ENCODE data around the gene RUNX1.

RUNX1 gene

GRCh38 chr21:35072557-35072956 is 23.5 kb upstream of the RUNX1 start:
- peaks cover 2% of the 10 kb centered on the region for H3K9me3 ChIP-seq (ENCODE audit: severe bottlenecking)
- H3K27me3 ChIP-seq (ENCODE audit: insufficient read depth, low read depth, severe bottlenecking) = peaks cover 67% of the 10 kb centered on the region
- TF ChIP-seq CTCF (IDR thresholded peaks at IDR 0.05; ENCODE audit: low read depth, low read length) = no peak
- H3K36me3 ChIP-seq = no peaks in the 10 kb centered on the region
- no peak for DNase-seq
- no peak overlapping the region for H3K4me3 ChIP-seq (ENCODE audit: low read depth, low read length)
- H3K27ac ChIP-seq = no peak overlapping the region

- H3K9me3 ChIP-seq (ENCODE audit: severe bottlenecking) = peaks cover 2% of the 10 kb centered on the region
- TF ChIP-seq CTCF (IDR thresholded peaks at IDR 0.05; ENCODE audit: low read depth, low read length) = no peak
- DNase-seq = no peak
- peaks cover 69% of the 10 kb centered on the region for H3K27me3 ChIP-seq (ENCODE audit: insufficient read depth, low read depth, severe bottlenecking)
- no peaks in the 10 kb centered on the region for H3K36me3 ChIP-seq
- H3K4me3 ChIP-seq (ENCODE audit: low read depth, low read length) = no peak overlapping the region
- no peak overlapping the region for H3K27ac ChIP-seq
These were observed 22.2 kb upstream of the RUNX1 start for GRCh38 chr21:35071347-35071746.

- peaks cover 71% of the 10 kb centered on the region for H3K27me3 ChIP-seq (ENCODE audit: insufficient read depth, low read depth, severe bottlenecking)
- H3K36me3 ChIP-seq = no peaks in the 10 kb centered on the region
- no peak for TF ChIP-seq CTCF (IDR thresholded peaks at IDR 0.05; ENCODE audit: low read depth, low read length)
- no peak overlapping the region for H3K4me3 ChIP-seq (ENCODE audit: low read depth, low read length)
- H3K9me3 ChIP-seq (ENCODE audit: severe bottlenecking) = peaks cover 2% of the 10 kb centered on the region
- H3K27ac ChIP-seq = no peak overlapping the region
- no peak for DNase-seq
These were observed 21.3 kb upstream of the RUNX1 start for GRCh38 chr21:35070436-35070835.

- Histone ChIP-seq H3K27ac (no peak overlapping the region), H3K36me3 (no peaks in the 10 kb centered on the region)
- TF ChIP-seq CTCF (IDR thresholded peaks at IDR 0.05; ENCODE audit: low read depth, low read length) = no peak
These were observed 17.7 kb upstream of the RUNX1 start for GRCh38 chr21:35066824-35067223.

GRCh38 chr21:35063428-35064172 is 14.5 kb upstream of the RUNX1 start:
- TF ChIP-seq CTCF (IDR thresholded peaks at IDR 0.05; ENCODE audit: low read depth, low read length) = no peak

More at GRCh38 chr21:35066824-35067223, 17.7 kb upstream of the RUNX1 start:
- no peak overlapping the region for H3K4me3 ChIP-seq (ENCODE audit: low read depth, low read length)
- H3K9me3 ChIP-seq (ENCODE audit: severe bottlenecking) = peaks cover 2% of the 10 kb centered on the region
- H3K27me3 ChIP-seq (ENCODE audit: insufficient read depth, low read depth, severe bottlenecking) = peaks cover 69% of the 10 kb centered on the region
- no peak for DNase-seq

GRCh38 chr21:35062016-35062415 is 12.9 kb upstream of the RUNX1 start:
- no peak for TF ChIP-seq CTCF (IDR thresholded peaks at IDR 0.05; ENCODE audit: low read depth, low read length)

More at GRCh38 chr21:35063428-35064172, 14.5 kb upstream of the RUNX1 start:
- Histone ChIP-seq H3K4me3 (ENCODE audit: low read depth, low read length) (no peak overlapping the region), H3K36me3 (no peaks in the 10 kb centered on the region), H3K27me3 (ENCODE audit: insufficient read depth, low read depth, severe bottlenecking) (peaks cover 64% of the 10 kb centered on the region), H3K9me3 (ENCODE audit: severe bottlenecking) (no peaks in the 10 kb centered on the region), H3K27ac (no peak overlapping the region)
- DNase-seq = no peak

More at GRCh38 chr21:35062016-35062415, 12.9 kb upstream of the RUNX1 start:
- Histone ChIP-seq H3K4me3 (ENCODE audit: low read depth, low read length) (no peak overlapping the region), H3K36me3 (no peaks in the 10 kb centered on the region), H3K27me3 (ENCODE audit: insufficient read depth, low read depth, severe bottlenecking) (peaks cover 68% of the 10 kb centered on the region), H3K27ac (no peak overlapping the region), H3K9me3 (ENCODE audit: severe bottlenecking) (no peaks in the 10 kb centered on the region)
- no peak for DNase-seq
